HepG2 (cell line): Measurements from ENCODE around the gene TMEM41B. TPM values are rescaled to one million over a fixed set of nuclear protein-coding genes. Genes with fewer than 3 reads are reported as not detected.

Experiments used
- ARHGAP35 ChIP-seq: sonication (generic); formaldehyde crosslinking; IDR thresholded peaks from 2 replicates; pipeline ENCODE4 v1.9.0; 2022; ENCODE audit warnings: mild to moderate bottlenecking, inconsistent platforms, moderate library complexity, missing genetic modification reagents, borderline replicate concordance
- ARID2 ChIP-seq: sonication (generic); formaldehyde crosslinking; IDR thresholded peaks from 2 replicates; pipeline ENCODE4 v1.8.1; 2022; ENCODE audit warnings: mild to moderate bottlenecking, missing genetic modification reagents, borderline replicate concordance
- ATF1 ChIP-seq: IDR thresholded peaks from 2 replicates; pipeline ENCODE4 v1.6.1; 2016; ENCODE audit warnings: mild to moderate bottlenecking, control low read depth
- ATM ChIP-seq: fragments of 450-650 bp; IDR thresholded peaks from 2 replicates; pipeline ENCODE4 v1.7.1; 2017; ENCODE audit warnings: mild to moderate bottlenecking, borderline replicate concordance
- BCL3 ChIP-seq: sonication (generic); formaldehyde crosslinking; IDR thresholded peaks from 2 replicates; pipeline ENCODE4 v1.5.1; 2020; ENCODE audit warnings: mild to moderate bottlenecking, missing genetic modification reagents, moderate library complexity
- CBFB ChIP-seq: sonication (generic); formaldehyde crosslinking; IDR thresholded peaks from 2 replicates; pipeline ENCODE4 v1.4.0; 2020; ENCODE audit warnings: missing genetic modification reagents
- DMAP1 ChIP-seq: IDR thresholded peaks from 2 replicates; pipeline ENCODE4 v1.6.1; 2016
- GABPB1 ChIP-seq: IDR thresholded peaks from 2 replicates; pipeline ENCODE4 v1.6.1; 2016; ENCODE audit warnings: mild to moderate bottlenecking, missing genetic modification reagents, moderate library complexity, missing compliant biosample characterization
- HNF1B ChIP-seq: sonication (generic); formaldehyde crosslinking; IDR thresholded peaks from 2 replicates; pipeline ENCODE4 v1.5.1; 2020; ENCODE audit warnings: mild to moderate bottlenecking, moderate library complexity, missing genetic modification reagents
- ISL2 ChIP-seq: sonication (generic); formaldehyde crosslinking; IDR thresholded peaks from 2 replicates; pipeline ENCODE4 v1.5.0; 2020; ENCODE audit warnings: missing genetic modification reagents
- JUND ChIP-seq: sonication (generic); formaldehyde crosslinking; IDR thresholded peaks from 2 replicates; pipeline ENCODE4 v1.8.0; 2022; ENCODE audit warnings: mild to moderate bottlenecking, missing genetic modification reagents
- KDM6A ChIP-seq: IDR thresholded peaks from 2 replicates; pipeline ENCODE4 v1.6.1; 2016; ENCODE audit warnings: low read depth
- MAFG ChIP-seq: sonication (generic); formaldehyde crosslinking; IDR thresholded peaks from 2 replicates; pipeline ENCODE4 v1.5.1; 2020; ENCODE audit warnings: mild to moderate bottlenecking, missing genetic modification reagents
- MIER3 ChIP-seq: IDR thresholded peaks from 2 replicates; pipeline ENCODE4 v1.6.1; 2016; ENCODE audit warnings: missing compliant biosample characterization, borderline replicate concordance
- SMYD3 ChIP-seq: sonication (generic); formaldehyde crosslinking; IDR thresholded peaks from 2 replicates; pipeline ENCODE4 v1.8.1; 2023; ENCODE audit warnings: mild to moderate bottlenecking, missing genetic modification reagents
- SNAPC4 ChIP-seq: sonication (generic); formaldehyde crosslinking; IDR thresholded peaks from 2 replicates; pipeline ENCODE4 v1.4.0; 2020; ENCODE audit warnings: mild to moderate bottlenecking, missing genetic modification reagents
- TEAD3 ChIP-seq: optimal IDR thresholded peaks from 2 replicates; pipeline ENCODE3; 2016; ENCODE audit warnings: borderline replicate concordance
- ZFX ChIP-seq: sonication (generic); formaldehyde crosslinking; IDR thresholded peaks from 2 replicates; pipeline ENCODE4 v1.4.0; 2020; ENCODE audit warnings: mild to moderate bottlenecking, low read depth, missing genetic modification reagents, moderate library complexity
- ZNF136 ChIP-seq: sonication (generic); formaldehyde crosslinking; IDR thresholded peaks from 2 replicates; pipeline ENCODE4 v1.8.1; 2022; ENCODE audit warnings: low read depth, mild to moderate bottlenecking, moderate library complexity, missing genetic modification reagents
- ZNF30 ChIP-seq: sonication (generic); formaldehyde crosslinking; IDR thresholded peaks from 2 replicates; pipeline ENCODE4 v1.5.0; 2020; ENCODE audit warnings: mild to moderate bottlenecking, missing genetic modification reagents
- ZNF354B ChIP-seq: sonication (generic); formaldehyde crosslinking; IDR thresholded peaks from 2 replicates; pipeline ENCODE4 v1.8.0; 2022; ENCODE audit warnings: mild to moderate bottlenecking, missing genetic modification reagents
- ZNF607 ChIP-seq: sonication (generic); formaldehyde crosslinking; IDR thresholded peaks from 2 replicates; pipeline ENCODE4 v1.5.1; 2020; ENCODE audit warnings: missing genetic modification reagents, mild to moderate bottlenecking, borderline replicate concordance
- ZNF781 ChIP-seq: sonication (generic); formaldehyde crosslinking; IDR thresholded peaks from 2 replicates; pipeline ENCODE4 v1.5.1; 2020; ENCODE audit warnings: borderline replicate concordance, mild to moderate bottlenecking, missing genetic modification reagents; ENCODE audit errors: not compliant biosample characterization
- polyA plus RNA-seq, 8 experiments: library from polyadenylated mRNA; depleted of rRNA in 3 of 8; stranded (reverse) in 7 of 8; unstranded in 1 of 8; fragments of >200 nt; fragmentation: Illumina TruSeq in 4 of 8; extraction: Trizol in 4 of 8; gene quantifications; 2 replicates each; pipeline versions ENCODE4 v1.2.1 to v1.2.3, GENCODE V29; 2011 to 2016; ENCODE audit warnings: low read depth in 4 of 8, missing spikeins in 1 of 8, mixed read lengths in 1 of 8; ENCODE audit not compliant: insufficient read depth in 1 of 8
- total RNA-seq, 5 experiments: library from RNA; depleted of rRNA; stranded (reverse); fragments of >200 nt; fragmentation: Illumina TruSeq; extraction: Trizol; gene quantifications; 2 replicates each; pipeline ENCODE4 v1.2.3, GENCODE V29; 2016; ENCODE audit warnings: low read depth in 1 of 5

Gene TMEM41B
- total and polyA plus RNA-seq, 2 of the 13 experiments (the other 11 are each of a cell fraction or from before 2014, with no cell fraction given): 36.8 to 48.1 TPM

- TF ChIP-seq CBFB (CRISPR knock-in tag) (0 out of 2 replicates have a peak, but pooled peaks have one; percentile 11), KDM6A (CRISPR knock-in tag) (no peak), ISL2 (CRISPR knock-in tag) (0 out of 2 replicates have a peak, but pooled peaks have one; percentile 0), MAFG (CRISPR knock-in tag) (peak; percentile 54; the same call in 1 of the 2 replicates), DMAP1 (CRISPR knock-in tag) (peak; percentile 37), ARID2 (CRISPR knock-in tag) (0 out of 2 replicates have a peak, but pooled peaks have one; percentile 19), BCL3 (CRISPR knock-in tag) (no peak), HNF1B (peak; percentile 4; the same call in 1 of the 2 replicates), ZNF30 (CRISPR knock-in tag) (0 out of 2 replicates have a peak, but pooled peaks have one; percentile 42), GABPB1 (CRISPR knock-in tag) (no peak), SNAPC4 (CRISPR knock-in tag) (0 out of 2 replicates have a peak, but pooled peaks have one; percentile 30), ZNF354B (CRISPR knock-in tag) (peak; percentile 48; the same call in 1 of the 2 replicates), ZNF781 (peak; percentile 50), ATM (no peak), ARHGAP35 (no peak), ATF1 (CRISPR knock-in tag) (0 out of 2 replicates have a peak, but pooled peaks have one; percentile 2), SMYD3 (CRISPR knock-in tag) (peak; percentile 40; the same call in 1 of the 2 replicates), MIER3 (CRISPR knock-in tag) (0 out of 2 replicates have a peak, but pooled peaks have one; percentile 19), ZNF136 (CRISPR knock-in tag) (no peak), ZFX (peak; percentile 0; the same call in 1 of the 2 replicates), TEAD3 (CRISPR knock-in tag) (peak; percentile 6), ZNF607 (peak; percentile 4; the same call in 1 of the 2 replicates), JUND (CRISPR knock-in tag) (no peak)
Observed at GRCh38 chr11:9315078-9315688, 790 bp upstream of the TMEM41B start (continued).
